ENCODE results near the gene ANTKMT. TPM values are rescaled to one million over a fixed set of nuclear protein-coding genes. Genes with fewer than 3 reads are reported as not detected.

Gene ANTKMT
- total and polyA plus RNA-seq, 2 donors from 2014 or later: 44.1 to 70.4 TPM

- H3K9ac ChIP-seq (ENCODE audit: low read length in 3 of 3): no peak overlapping the region
- H3K9me3 ChIP-seq (ENCODE audit: control insufficient read depth in 2 of 3, insufficient read depth in 1 of 3, low read length in 3 of 3): no peaks in the 10 kb centered on the region
- H3K27ac ChIP-seq (ENCODE audit: low read depth in 2 of 2, low read length in 2 of 2): no peak overlapping the region
- intact Hi-C loops (cut with DNase I): no loop called here
- FAIRE-seq: no peak
- TF ChIP-seq CTCF (IDR thresholded peaks at IDR 0.05; ENCODE audit: borderline replicate concordance, extremely low read depth, insufficient read depth): no peak
- H3K27me3 ChIP-seq (ENCODE audit: control insufficient read depth, insufficient read depth, low read length): peaks cover 4% of the 10 kb centered on the region
- peaks cover 0 to 17% (median 0%) of the 10 kb centered on the region in 3 donors for H3K4me1 ChIP-seq (ENCODE audit: control insufficient read depth in 2 of 3, insufficient read depth in 2 of 3, low read depth in 1 of 3, low read length in 3 of 3)
- no peaks in the 10 kb centered on the region for H3K36me3 ChIP-seq (ENCODE audit: control insufficient read depth in 2 of 3, insufficient read depth in 3 of 3, low read length in 3 of 3)
- no peak overlapping the region for H3K4me3 ChIP-seq (ENCODE audit: low read length in 3 of 3)
- DNase-seq: no peak
These were observed 27.6 kb upstream of the ANTKMT start for GRCh38 chr16:693364-693763.

GRCh38 chr16:693766-694165 is 27.2 kb upstream of the ANTKMT start:
- Histone ChIP-seq H3K27me3 (ENCODE audit: control insufficient read depth, insufficient read depth, low read length) (peaks cover 4% of the 10 kb centered on the region), H3K9ac (ENCODE audit: low read length in 3 of 3) (no peak overlapping the region), H3K27ac (ENCODE audit: low read depth in 2 of 2, low read length in 2 of 2) (no peak overlapping the region), H3K9me3 (ENCODE audit: control insufficient read depth in 2 of 3, insufficient read depth in 1 of 3, low read length in 3 of 3) (no peaks in the 10 kb centered on the region), H3K4me1 (ENCODE audit: control insufficient read depth in 2 of 3, insufficient read depth in 2 of 3, low read depth in 1 of 3, low read length in 3 of 3) (peaks cover 0 to 16% (median 0%) of the 10 kb centered on the region in 3 donors), H3K4me3 (ENCODE audit: low read length in 3 of 3) (no peak overlapping the region), H3K36me3 (ENCODE audit: control insufficient read depth in 2 of 3, insufficient read depth in 3 of 3, low read length in 3 of 3) (no peaks in the 10 kb centered on the region)
- intact Hi-C loops (cut with DNase I): no loop called here
- FAIRE-seq: no peak
- DNase-seq: peak in 1 of 5 donors; percentile 23
- no peak for TF ChIP-seq CTCF (IDR thresholded peaks at IDR 0.05; ENCODE audit: borderline replicate concordance, extremely low read depth, insufficient read depth)

- Histone ChIP-seq H3K36me3 (ENCODE audit: control insufficient read depth in 2 of 3, insufficient read depth in 3 of 3, low read length in 3 of 3) (no peaks in the 10 kb centered on the region), H3K4me3 (ENCODE audit: low read length in 3 of 3) (no peak overlapping the region), H3K27ac (ENCODE audit: low read depth in 2 of 2, low read length in 2 of 2) (no peak overlapping the region), H3K9me3 (ENCODE audit: control insufficient read depth in 2 of 3, insufficient read depth in 1 of 3, low read length in 3 of 3) (no peaks in the 10 kb centered on the region), H3K4me1 (ENCODE audit: control insufficient read depth in 2 of 3, insufficient read depth in 2 of 3, low read depth in 1 of 3, low read length in 3 of 3) (peaks cover 0 to 10% (median 0%) of the 10 kb centered on the region in 3 donors), H3K27me3 (ENCODE audit: control insufficient read depth, insufficient read depth, low read length) (peaks cover 4% of the 10 kb centered on the region), H3K9ac (ENCODE audit: low read length in 3 of 3) (no peak overlapping the region)
- FAIRE-seq (no peak), DNase-seq (no peak)
- no peak for TF ChIP-seq CTCF (IDR thresholded peaks at IDR 0.05; ENCODE audit: borderline replicate concordance, extremely low read depth, insufficient read depth)
- intact Hi-C loops (cut with DNase I): no loop called here
These were observed 26.6 kb upstream of the ANTKMT start for GRCh38 chr16:694187-694862.

All from kidney (tissue), 14 donors.